Retina (tissue), 1 donor: ENCODE measurements around the gene HELT.
A peak's percentile ranks its signal among the peaks of the same experiment; 100 is the strongest.
"Not testable (repeated sequence)": the region's sequence is repeated elsewhere in the genome, so short reads cannot be mapped to it uniquely, and the experiment has no call there.

Experiments used
- DNase-seq: peaks from one replicate; pipeline ENCODE4 v3.0.0-alpha.2; 2016

HELT gene

GRCh38 chr4:185017964-185018772 lies at the start of gene HELT:
HELT (plus strand) TSS chr4:185018490; CDS start chr4:185018929, 439 bp downstream.
- DNase-seq, result peak; percentile 66

- DNase-seq, result no peak
Measured at GRCh38 chr4:184968784-184969201, 49.5 kb upstream of the HELT start.

GRCh38 chr4:184969610-184970009 lies 48.7 kb upstream of the HELT start:
- DNase-seq, result no peak

GRCh38 chr4:184972991-184973390 lies 45.3 kb upstream of the HELT start:
- DNase-seq, result no peak

GRCh38 chr4:184976348-184976747 lies 41.9 kb upstream of the HELT start:
- DNase-seq, result not testable (repeated sequence)

GRCh38 chr4:184977747-184978146 lies 40.5 kb upstream of the HELT start:
- DNase-seq, result no peak

- DNase-seq, result no peak
Measured at GRCh38 chr4:184978211-184978610, 40.1 kb upstream of the HELT start.

- DNase-seq, result no peak
Measured at GRCh38 chr4:184979461-184980124, 38.7 kb upstream of the HELT start.

GRCh38 chr4:184980261-184980660 lies 38.0 kb upstream of the HELT start:
- no peak for DNase-seq

- DNase-seq, result peak; percentile 65
Measured at GRCh38 chr4:184983672-184984356, 34.5 kb upstream of the HELT start.

- DNase-seq, result no peak
Measured at GRCh38 chr4:184987493-184988031, 30.7 kb upstream of the HELT start.

GRCh38 chr4:184988611-184989010 lies 29.7 kb upstream of the HELT start:
- no peak for DNase-seq

GRCh38 chr4:184989283-184989682 lies 29.0 kb upstream of the HELT start:
- not testable (repeated sequence) for DNase-seq

- not testable (repeated sequence) for DNase-seq
Measured at GRCh38 chr4:184990131-184990530, 28.2 kb upstream of the HELT start.

- no peak for DNase-seq
Measured at GRCh38 chr4:184991860-184992259, 26.4 kb upstream of the HELT start.

GRCh38 chr4:184992422-184992821 lies 25.9 kb upstream of the HELT start:
- DNase-seq, result no peak

GRCh38 chr4:184993247-184993646 lies 25.0 kb upstream of the HELT start:
- DNase-seq, result no peak

- no peak for DNase-seq
Measured at GRCh38 chr4:184994010-184994622, 24.2 kb upstream of the HELT start.

GRCh38 chr4:184994623-184995010 lies 23.7 kb upstream of the HELT start:
- DNase-seq, result no peak

- DNase-seq, result not testable (repeated sequence)
Measured at GRCh38 chr4:184997656-184998055, 20.6 kb upstream of the HELT start.

- no peak for DNase-seq
Measured at GRCh38 chr4:185002784-185003183, 15.5 kb upstream of the HELT start.

- DNase-seq, result no peak
Measured at GRCh38 chr4:185003596-185004351, 14.5 kb upstream of the HELT start.
